H1 (cell line): ENCODE measurements around the gene YWHAE. TPM values are rescaled to one million over a fixed set of nuclear protein-coding genes. Genes with fewer than 3 reads are reported as not detected.

ENCODE experiments used
- CTCF ChIA-PET: fragments of 300-600 bp; sonication (Branson Sonifier 250); formaldehyde crosslinking; loops from one replicate; lab custom pipeline; 2021; ENCODE audit not compliant: partially characterized antibody; lab: Charles Lee
- POLR2A ChIA-PET: fragments of 300-600 bp; sonication (Branson Sonifier 250); formaldehyde crosslinking; loops from one replicate; lab custom pipeline; 2021; ENCODE audit warnings: inconsistent platforms; ENCODE audit not compliant: partially characterized antibody; lab: Charles Lee
- DNase-seq, 2 experiments: peaks; one replicate each; pipeline versions ENCODE4 v3.0.0 to v3.0.0-alpha.2; 2010 to 2022; ENCODE audit warnings: low spot score in 2 of 2, low read depth in 1 of 2, mixed read lengths in 1 of 2
- FAIRE-seq: peaks from 2 replicates; lab custom pipeline; 2011; peaks lifted over from hg19 to GRCh38; lab: Jason Lieb, UNC
- H2AFZ ChIP-seq: 2 replicates; pipeline ENCODE4 v1.8.1; 2012; ENCODE audit warnings: low read length, inconsistent platforms
- H2AK5ac ChIP-seq: 2 replicates; pipeline ENCODE4 v1.6.1; 2013; ENCODE audit warnings: low read depth, low read length
- H2BK120ac ChIP-seq: replicated peaks from 2 replicates; pipeline ENCODE3; 2013; ENCODE audit warnings: low read depth, low read length, inconsistent platforms
- H2BK12ac ChIP-seq: 2 replicates; pipeline ENCODE4 v1.6.1; 2013; ENCODE audit warnings: low read depth, low read length
- H2BK15ac ChIP-seq: 2 replicates; pipeline ENCODE4 v1.6.1; 2013; ENCODE audit warnings: low read length
- H2BK20ac ChIP-seq: 2 replicates; pipeline ENCODE4 v1.6.1; 2013; ENCODE audit warnings: low read length
- H2BK5ac ChIP-seq: 2 replicates; pipeline ENCODE4 v1.6.1; 2013; ENCODE audit warnings: low read depth, low read length
- H3K14ac ChIP-seq: 2 replicates; pipeline ENCODE4 v1.6.1; 2013; ENCODE audit warnings: inconsistent platforms; ENCODE audit not compliant: insufficient read length
- H3K18ac ChIP-seq: 2 replicates; pipeline ENCODE4 v1.6.1; 2013; ENCODE audit warnings: low read length; ENCODE audit errors: extremely low read depth
- H3K23ac ChIP-seq: 2 replicates; pipeline ENCODE4 v1.6.1; 2013; ENCODE audit warnings: inconsistent platforms; ENCODE audit not compliant: insufficient read length
- H3K23me2 ChIP-seq: 2 replicates; pipeline ENCODE4 v1.6.1; 2013; ENCODE audit warnings: low read depth, low read length
- H3K27ac ChIP-seq: 2 replicates; pipeline ENCODE4 v1.6.1; 2011; ENCODE audit warnings: low read depth, low read length, inconsistent platforms
- H3K27me3 ChIP-seq, 4 experiments: replicated peaks in 1 of 4; 1 replicate in 1 of 4; 2 replicates in 3 of 4; pipeline versions ENCODE4 v1.6.1 to v1.8.1; 2011 to 2013; ENCODE audit warnings: low read length in 3 of 4, mild to moderate bottlenecking in 3 of 4, inconsistent platforms in 2 of 4, mixed read lengths in 2 of 4, moderate library complexity in 1 of 4; ENCODE audit not compliant: control insufficient read depth in 3 of 4, insufficient read depth in 3 of 4; ENCODE audit errors: extremely low read depth in 1 of 4
- H3K36me3 ChIP-seq, 4 experiments: 2 replicates each; pipeline versions ENCODE4 v1.6.1 to v1.8.1; 2011 to 2013; ENCODE audit warnings: mild to moderate bottlenecking in 4 of 4, low read length in 3 of 4, moderate library complexity in 2 of 4, control low read depth in 1 of 4, inconsistent platforms in 1 of 4; ENCODE audit not compliant: insufficient read depth in 4 of 4, control insufficient read depth in 2 of 4
- H3K4ac ChIP-seq: replicated peaks from 2 replicates; pipeline ENCODE3; 2013; ENCODE audit warnings: low read length, low read depth, mixed read lengths, inconsistent platforms; ENCODE audit not compliant: insufficient read length
- H3K4me1 ChIP-seq, 4 experiments: replicated peaks in 1 of 4; 1 replicate in 1 of 4; 2 replicates in 3 of 4; pipeline versions ENCODE4 v1.6.1 to v1.8.1; 2011 to 2013; ENCODE audit warnings: low read length in 3 of 4, inconsistent platforms in 2 of 4, mixed read lengths in 1 of 4; ENCODE audit not compliant: insufficient read depth in 4 of 4, control insufficient read depth in 3 of 4
- H3K4me2 ChIP-seq, 2 experiments: 2 replicates each; pipeline versions ENCODE4 v1.6.1 to v1.8.1; 2011 to 2013; ENCODE audit warnings: low read depth in 2 of 2, low read length in 2 of 2, control low read depth in 1 of 2, inconsistent platforms in 1 of 2, mild to moderate bottlenecking in 1 of 2; ENCODE audit not compliant: insufficient read depth in 1 of 2
- H3K4me3 ChIP-seq, 4 experiments: fragments of 200-600, 300-600 bp in 1 of 4; sonication (generic), shearing (Covaris generic), sonication (Bioruptor Twin) in 1 of 4; 2 replicates each; pipeline versions ENCODE4 v1.5.1 to v1.8.1; 2011 to 2016; ENCODE audit warnings: low read length in 4 of 4, low read depth in 3 of 4, control low read depth in 2 of 4, inconsistent platforms in 2 of 4, mild to moderate bottlenecking in 2 of 4, mixed read lengths in 1 of 4, moderate library complexity in 1 of 4; ENCODE audit not compliant: insufficient read depth in 2 of 4; ENCODE audit errors: extremely low read depth in 1 of 4
- H3K56ac ChIP-seq: replicated peaks from 2 replicates; pipeline ENCODE3; 2013; ENCODE audit warnings: low read depth, mild to moderate bottlenecking, mixed read lengths, low read length, inconsistent platforms; ENCODE audit not compliant: insufficient read length
- H3K79me1 ChIP-seq: 2 replicates; pipeline ENCODE4 v1.6.1; 2013; ENCODE audit warnings: low read depth, low read length, control low read depth
- H3K79me2 ChIP-seq, 2 experiments: 2 replicates each; pipeline versions ENCODE4 v1.6.1 to v1.8.1; 2012 to 2013; ENCODE audit warnings: low read length in 2 of 2, mild to moderate bottlenecking in 2 of 2, inconsistent platforms in 1 of 2; ENCODE audit not compliant: insufficient read depth in 2 of 2, control insufficient read depth in 1 of 2
- H3K9ac ChIP-seq, 4 experiments: replicated peaks in 1 of 4; 1 replicate in 1 of 4; 2 replicates in 3 of 4; pipeline versions ENCODE4 v1.6.1 to v1.8.1; 2011 to 2013; ENCODE audit warnings: low read depth in 3 of 4, low read length in 3 of 4, control low read depth in 2 of 4, mild to moderate bottlenecking in 2 of 4, moderate library complexity in 2 of 4, inconsistent platforms in 1 of 4; ENCODE audit errors: extremely low read depth in 1 of 4
- H3K9me3 ChIP-seq, 2 experiments: 2 replicates each; pipeline versions ENCODE4 v1.6.1 to v1.8.1; 2012 to 2013; ENCODE audit warnings: mild to moderate bottlenecking in 2 of 2, moderate library complexity in 2 of 2, control low read depth in 1 of 2, inconsistent platforms in 1 of 2, low read depth in 1 of 2, low read length in 1 of 2, mixed read lengths in 1 of 2; ENCODE audit not compliant: insufficient read depth in 2 of 2
- H4K20me1 ChIP-seq, 2 experiments: replicated peaks in 1 of 2; 2 replicates each; pipeline versions ENCODE3 to v1.8.1; 2011 to 2013; ENCODE audit warnings: inconsistent platforms in 2 of 2, low read length in 2 of 2, mild to moderate bottlenecking in 1 of 2; ENCODE audit not compliant: insufficient read depth in 2 of 2, control insufficient read depth in 1 of 2
- H4K5ac ChIP-seq: 2 replicates; pipeline ENCODE4 v1.6.1; 2013; ENCODE audit warnings: low read length, low read depth, mixed read lengths, inconsistent platforms; ENCODE audit not compliant: insufficient read length
- H4K8ac ChIP-seq: 2 replicates; pipeline ENCODE4 v1.8.0; 2013; ENCODE audit warnings: mild to moderate bottlenecking, moderate library complexity, low read length, inconsistent platforms; ENCODE audit not compliant: insufficient read depth; ENCODE audit errors: extremely low read depth
- H4K91ac ChIP-seq: replicated peaks from 2 replicates; pipeline ENCODE3; 2013; ENCODE audit warnings: low read length, mixed read lengths, inconsistent platforms; ENCODE audit not compliant: insufficient read length
- BACH1 ChIP-seq: IDR thresholded peaks from 2 replicates; pipeline ENCODE4 v1.6.1; 2012; ENCODE audit warnings: low read length, improper control_type of control experiment
- RXRA ChIP-seq: IDR thresholded peaks from 2 replicates; pipeline ENCODE4 v1.6.1; 2011; ENCODE audit warnings: low read depth, mild to moderate bottlenecking, low read length, moderate library complexity; ENCODE audit not compliant: insufficient read depth
- TEAD4 ChIP-seq: IDR thresholded peaks from 2 replicates; pipeline ENCODE4 v1.6.1; 2012; ENCODE audit warnings: low read depth, low read length, inconsistent platforms, mixed read lengths
- WGBS, 2 experiments: shearing (Covaris generic) in 1 of 2; methylation state at CpG; one replicate each; pipeline versions ENCODE4 v1.1.6 to v1.1.7; 2013 to 2015; ENCODE audit warnings: low lambda C conversion rate in 2 of 2, mixed read lengths in 2 of 2, inconsistent platforms in 1 of 2, low coverage in 1 of 2, missing lambda C conversion rate in 1 of 2; ENCODE audit not compliant: insufficient replicate concordance in 2 of 2, insufficient coverage in 1 of 2, insufficient read length in 1 of 2; ENCODE audit errors: extremely low coverage in 1 of 2, missing lambda C conversion rate in 1 of 2; 5-methylcytosine and 5-hydroxymethylcytosine counted together
- polyA plus RNA-seq, 7 experiments: library from polyadenylated mRNA; depleted of rRNA in 3 of 7; stranded (reverse) in 5 of 7; unstranded in 2 of 7; fragments of >200 nt in 5 of 7; fragments of 200-250 nt in 2 of 7; gene quantifications; 1 replicate in 5 of 7; 2 replicates in 1 of 7; 4 replicates in 1 of 7; pipeline versions ENCODE4 v1.2.1 to v1.2.3, GENCODE V29; 2011 to 2013; ENCODE audit warnings: missing spikeins in 2 of 7, mixed read lengths in 2 of 7
- total RNA-seq: library from RNA; stranded (reverse); fragmentation: NEBNext Ultra II Directional; extraction: Animal tissue kit (Norgen Biotek cat#: 25700); gene quantifications from 2 replicates; pipeline ENCODE4 v1.2.1, GENCODE V29; 2021
- TF ChIP-seq, protein P1 (sequence below): IDR thresholded peaks from 2 replicates; pipeline ENCODE4 v1.6.1; 2012; ENCODE audit warnings: low read length, inconsistent platforms

The YWHAE gene
- total and polyA plus RNA-seq, 2 of the 8 experiments (the other 6 are each of a cell fraction or from before 2014, with no cell fraction given) = 559 to 1,186 TPM

DNA sequence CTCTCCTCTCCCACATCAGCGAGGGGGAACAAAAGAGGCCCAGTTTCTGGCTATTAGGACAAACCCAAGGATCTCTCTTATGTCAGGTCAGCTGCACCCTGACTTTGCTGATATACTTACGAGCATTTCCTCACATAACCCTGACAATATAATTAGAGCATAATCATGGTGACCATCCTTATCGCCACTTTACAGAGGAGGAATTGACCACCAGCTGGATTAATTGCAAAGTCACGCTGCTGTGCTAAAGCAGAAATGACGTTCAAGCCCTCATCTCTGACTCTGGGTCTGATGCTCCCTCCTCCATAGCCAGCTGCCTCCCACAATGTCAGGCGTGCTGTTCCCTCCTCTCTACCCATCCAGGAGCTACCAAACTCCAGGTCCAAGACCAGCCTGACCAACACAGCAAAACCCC, 78.0 kb downstream of the YWHAE start:
- H2AK5ac ChIP-seq = no peak overlapping the region
- TF ChIP-seq TEAD4 (no peak), BACH1 (no peak), RXRA (no peak)
- TF ChIP-seq, protein P1, sequence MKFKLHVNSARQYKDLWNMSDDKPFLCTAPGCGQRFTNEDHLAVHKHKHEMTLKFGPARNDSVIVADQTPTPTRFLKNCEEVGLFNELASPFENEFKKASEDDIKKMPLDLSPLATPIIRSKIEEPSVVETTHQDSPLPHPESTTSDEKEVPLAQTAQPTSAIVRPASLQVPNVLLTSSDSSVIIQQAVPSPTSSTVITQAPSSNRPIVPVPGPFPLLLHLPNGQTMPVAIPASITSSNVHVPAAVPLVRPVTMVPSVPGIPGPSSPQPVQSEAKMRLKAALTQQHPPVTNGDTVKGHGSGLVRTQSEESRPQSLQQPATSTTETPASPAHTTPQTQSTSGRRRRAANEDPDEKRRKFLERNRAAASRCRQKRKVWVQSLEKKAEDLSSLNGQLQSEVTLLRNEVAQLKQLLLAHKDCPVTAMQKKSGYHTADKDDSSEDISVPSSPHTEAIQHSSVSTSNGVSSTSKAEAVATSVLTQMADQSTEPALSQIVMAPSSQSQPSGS = no peak
- H4K91ac ChIP-seq = no peak overlapping the region
- FAIRE-seq = no peak
- no peaks in the 10 kb centered on the region for H4K20me1 ChIP-seq
- H2BK5ac ChIP-seq = no peak overlapping the region
- H3K27me3 ChIP-seq = no peaks in the 10 kb centered on the region
- no peak overlapping the region for H3K14ac ChIP-seq
- H3K4me1 ChIP-seq = no peaks in the 10 kb centered on the region
- H4K8ac ChIP-seq = no peak overlapping the region
- no peaks in the 10 kb centered on the region for H3K79me1 ChIP-seq
- H2BK120ac ChIP-seq = no peak overlapping the region
- no peak overlapping the region for H2BK20ac ChIP-seq
- no peaks in the 10 kb centered on the region for H3K23me2 ChIP-seq
- H3K56ac ChIP-seq = no peak overlapping the region
- H3K79me2 ChIP-seq = no peaks in the 10 kb centered on the region
- H2BK12ac ChIP-seq = no peak overlapping the region
- H2BK15ac ChIP-seq = no peak overlapping the region
- no peak overlapping the region for H3K4me3 ChIP-seq
- no peak overlapping the region for H4K5ac ChIP-seq
- no peak overlapping the region for H3K18ac ChIP-seq
- no peak overlapping the region for H3K4me2 ChIP-seq
- no peaks in the 10 kb centered on the region for H3K9me3 ChIP-seq
- H3K27ac ChIP-seq = no peak overlapping the region
- no peaks in the 10 kb centered on the region for H3K36me3 ChIP-seq
- no peak overlapping the region for H3K23ac ChIP-seq
- 87% methylated on average over 6 of the region's 6 CpGs; no CpG with 5 or more reads in 1 of the 2 experiments for WGBS, 2 experiments
- ChIA-PET POLR2A (interaction anchor here (0.8 to 1.6 kb wide), 3 partner anchors 17 to 66 kb away, joined by 3 to 7 read pairs (median 3); no protein-coding TSS in a partner anchor), CTCF (interaction anchor here (0.7 to 3.7 kb wide), 5 partner anchors 11 to 62 kb away, joined by 3 to 32 read pairs (median 4); partner anchors contain the start of gene TRARG1)
- H3K9ac ChIP-seq = no peak overlapping the region
- H2AFZ ChIP-seq = no peak overlapping the region
- no peak overlapping the region for H3K4ac ChIP-seq
- DNase-seq = no peak
